ENCODE data around the gene RASA4B. TPM values are rescaled to one million over a fixed set of nuclear protein-coding genes. Genes with fewer than 3 reads are reported as not detected.
"Not testable (repeated sequence)": the region's sequence is repeated elsewhere in the genome, so short reads cannot be mapped to it uniquely, and the experiment has no call there.

The RASA4B gene
- total RNA-seq, 1 donor from 2014 or later = 16.1 TPM

- DNase-seq; H3K9me3 Mint-ChIP-seq; intact Hi-C loops (cut with micrococcal nuclease); H3K4me1 Mint-ChIP-seq; H3K4me3 Mint-ChIP-seq; ATAC-seq (ENCODE audit: low read depth); CTCF ChIA-PET; H3K27ac Mint-ChIP-seq; H3K36me3 Mint-ChIP-seq (ENCODE audit: low read depth); POLR2A ChIA-PET; H3K27me3 Mint-ChIP-seq: not testable (repeated sequence)
These were observed 10.5 kb upstream of the RASA4B start for GRCh38 chr7:102527822-102528793.

GRCh38 chr7:102527182-102527581 is 9.6 kb upstream of the RASA4B start:
- H3K27me3 Mint-ChIP-seq; H3K4me3 Mint-ChIP-seq; H3K27ac Mint-ChIP-seq; CTCF ChIA-PET; H3K9me3 Mint-ChIP-seq; POLR2A ChIA-PET; intact Hi-C loops (cut with micrococcal nuclease); ATAC-seq (ENCODE audit: low read depth); DNase-seq; H3K4me1 Mint-ChIP-seq; H3K36me3 Mint-ChIP-seq (ENCODE audit: low read depth): not testable (repeated sequence)

DNA sequence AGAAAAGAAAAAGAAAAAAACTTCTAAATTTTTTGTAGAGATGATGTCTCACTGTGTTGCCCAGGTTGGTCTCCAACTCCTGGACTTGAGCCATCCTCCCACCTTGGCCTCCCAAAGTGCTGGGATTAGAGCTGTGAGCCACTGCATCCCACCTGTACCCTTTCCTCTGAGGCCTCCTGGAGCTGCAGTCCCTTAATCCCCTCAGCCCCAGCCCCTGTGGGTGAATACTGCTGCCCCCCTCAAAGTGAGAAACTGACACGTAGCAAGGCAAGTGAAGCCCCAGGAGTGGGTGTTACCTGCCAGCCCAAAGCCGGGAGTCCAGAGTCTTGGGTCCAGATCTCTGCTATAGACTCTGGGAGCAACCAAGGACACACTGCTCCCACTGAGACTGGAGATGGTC is 7.2 kb upstream of the RASA4B start:
- H3K36me3 Mint-ChIP-seq (ENCODE audit: low read depth); H3K27me3 Mint-ChIP-seq; H3K4me3 Mint-ChIP-seq; ATAC-seq (ENCODE audit: low read depth); DNase-seq; CTCF ChIA-PET; H3K27ac Mint-ChIP-seq; POLR2A ChIA-PET; H3K9me3 Mint-ChIP-seq; H3K4me1 Mint-ChIP-seq; intact Hi-C loops (cut with micrococcal nuclease): not testable (repeated sequence)

- H3K4me1 Mint-ChIP-seq; CTCF ChIA-PET; intact Hi-C loops (cut with micrococcal nuclease); H3K27me3 Mint-ChIP-seq; H3K9me3 Mint-ChIP-seq; DNase-seq; H3K36me3 Mint-ChIP-seq (ENCODE audit: low read depth); H3K4me3 Mint-ChIP-seq; H3K27ac Mint-ChIP-seq; POLR2A ChIA-PET; ATAC-seq (ENCODE audit: low read depth): not testable (repeated sequence)
These were observed 3.2 kb upstream of the RASA4B start for GRCh38 chr7:102520797-102521196.

DNA sequence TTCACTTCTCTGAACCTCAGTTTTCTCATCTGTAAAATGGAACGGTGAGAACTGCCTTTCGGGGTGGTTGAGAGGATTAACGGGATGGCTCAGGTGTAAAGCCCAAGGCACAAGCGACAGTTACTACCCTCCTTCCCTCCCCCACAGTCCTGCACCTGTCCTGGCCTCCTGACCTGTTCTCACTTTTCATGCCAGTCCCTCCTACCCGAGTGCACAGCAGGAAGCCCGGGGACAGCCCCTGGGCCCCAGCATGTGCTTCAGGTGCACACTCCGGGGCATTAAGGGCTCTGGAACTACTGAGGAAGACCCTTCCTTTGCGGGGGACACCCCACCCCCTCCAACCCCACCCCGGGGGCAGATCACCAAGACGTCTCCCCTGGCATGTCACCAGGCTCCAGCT is 626 bp downstream of the RASA4B start:
- CTCF ChIA-PET; intact Hi-C loops (cut with micrococcal nuclease); H3K27ac Mint-ChIP-seq: not testable (repeated sequence)

DNA sequence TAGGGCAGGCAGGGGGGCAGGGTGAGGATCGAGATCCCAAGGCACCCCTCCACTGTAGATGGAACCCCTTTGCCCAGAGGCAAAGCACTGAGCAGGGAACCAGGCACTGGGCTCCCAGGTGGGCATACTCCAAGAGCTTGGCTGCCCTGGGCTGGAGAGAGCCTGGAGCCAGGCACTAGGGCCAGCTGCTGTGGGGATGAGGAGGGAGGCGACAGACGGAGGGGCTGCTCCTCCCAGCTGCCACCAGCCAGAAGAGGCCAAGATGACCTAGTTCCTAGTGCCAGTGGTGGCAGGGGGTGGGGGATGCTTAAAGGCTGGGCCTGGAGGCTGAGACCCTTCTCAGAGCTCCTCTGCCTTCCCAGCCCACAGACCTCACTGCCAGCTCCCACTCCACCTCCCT is 1.7 kb downstream of the RASA4B start:
- H3K27me3 Mint-ChIP-seq; H3K27ac Mint-ChIP-seq; H3K4me1 Mint-ChIP-seq; intact Hi-C loops (cut with micrococcal nuclease); CTCF ChIA-PET; POLR2A ChIA-PET; H3K9me3 Mint-ChIP-seq; H3K4me3 Mint-ChIP-seq; ATAC-seq (ENCODE audit: low read depth); H3K36me3 Mint-ChIP-seq (ENCODE audit: low read depth); DNase-seq: not testable (repeated sequence)

More for the DNA sequence above, 626 bp downstream of the RASA4B start:
- H3K4me3 Mint-ChIP-seq; H3K27me3 Mint-ChIP-seq; DNase-seq; POLR2A ChIA-PET; H3K36me3 Mint-ChIP-seq (ENCODE audit: low read depth); H3K9me3 Mint-ChIP-seq; H3K4me1 Mint-ChIP-seq: not testable (repeated sequence)
- ATAC-seq (ENCODE audit: low read depth) = peak; percentile 6

DNA sequence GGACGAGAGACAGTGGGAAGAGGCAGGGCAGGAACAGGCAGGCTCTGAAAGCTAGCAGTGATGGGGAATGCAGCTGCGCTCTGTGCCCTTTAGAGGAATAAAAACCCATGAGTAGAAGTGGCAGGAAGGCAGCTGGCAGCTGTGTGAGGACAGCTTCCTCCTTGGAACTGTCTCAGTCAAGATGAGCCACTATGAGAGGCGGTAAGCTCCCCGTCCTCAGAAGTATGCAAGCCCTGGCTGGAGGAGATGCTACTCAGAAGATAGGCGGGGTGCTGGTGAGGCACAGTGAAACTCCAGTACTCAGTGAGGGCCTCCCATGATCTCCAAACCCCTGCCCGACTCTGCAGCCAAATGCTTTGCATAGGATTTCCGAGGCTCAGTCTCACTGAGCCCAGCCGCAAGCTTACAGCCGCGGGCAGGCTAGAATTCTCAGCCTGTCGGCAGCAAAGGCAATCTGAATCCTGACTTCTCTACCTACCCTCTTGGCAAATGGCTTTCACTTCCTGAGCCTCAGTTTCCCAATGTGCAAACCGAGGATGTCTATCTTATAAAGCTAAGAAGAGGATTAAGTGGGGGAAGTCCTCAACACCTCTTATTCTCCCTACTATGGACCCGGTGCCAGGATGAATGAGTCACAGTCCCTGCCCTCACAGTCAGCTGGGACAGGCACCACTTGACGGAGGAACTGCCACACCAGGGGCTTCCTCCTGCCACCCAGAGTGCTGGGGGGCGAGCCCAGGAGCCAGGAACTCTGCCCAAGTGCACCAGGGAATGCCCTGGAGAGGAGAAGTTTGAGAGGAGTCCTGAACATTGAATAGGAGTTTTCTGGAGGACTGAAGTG is 2.5 kb downstream of the RASA4B start:
- H3K4me3 Mint-ChIP-seq; H3K36me3 Mint-ChIP-seq (ENCODE audit: low read depth); H3K9me3 Mint-ChIP-seq; intact Hi-C loops (cut with micrococcal nuclease); DNase-seq; H3K4me1 Mint-ChIP-seq; H3K27me3 Mint-ChIP-seq; POLR2A ChIA-PET; H3K27ac Mint-ChIP-seq; CTCF ChIA-PET: not testable (repeated sequence)
- peak; percentile 43 for ATAC-seq (ENCODE audit: low read depth)

DNA sequence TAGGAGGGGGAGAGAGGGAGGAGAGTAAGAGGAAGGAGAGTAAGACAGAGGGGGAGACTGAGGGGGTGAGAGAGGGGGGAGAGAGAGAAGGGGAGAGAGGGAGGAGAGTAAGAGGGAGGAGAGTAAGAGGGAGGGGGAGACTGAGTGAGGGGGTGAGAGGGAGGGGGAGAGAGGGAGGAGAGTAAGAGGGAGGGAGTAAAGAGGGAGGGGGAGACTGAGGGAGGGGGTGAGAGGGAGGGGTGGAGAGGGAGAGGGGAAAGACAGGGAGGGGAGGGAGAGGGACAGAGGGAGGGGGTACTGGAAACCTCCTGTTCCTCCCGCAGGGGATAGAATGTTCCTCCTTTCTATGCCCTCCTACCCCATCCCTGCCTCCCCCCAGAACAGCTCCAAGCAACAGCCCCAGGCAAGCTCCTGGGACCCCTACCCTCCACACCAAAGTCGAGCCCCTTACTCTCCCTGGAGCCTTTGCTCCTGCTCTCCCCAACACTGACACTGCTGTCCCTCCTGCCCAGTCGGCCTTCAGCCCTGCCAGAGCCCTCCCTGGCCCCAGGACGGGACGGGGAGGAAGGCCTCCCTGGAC is 4.8 kb downstream of the RASA4B start:
- H3K36me3 Mint-ChIP-seq (ENCODE audit: low read depth); H3K27ac Mint-ChIP-seq; CTCF ChIA-PET; H3K9me3 Mint-ChIP-seq; POLR2A ChIA-PET; H3K27me3 Mint-ChIP-seq; H3K4me3 Mint-ChIP-seq; intact Hi-C loops (cut with micrococcal nuclease); H3K4me1 Mint-ChIP-seq; ATAC-seq (ENCODE audit: low read depth): not testable (repeated sequence)
- peak; percentile 31 for DNase-seq

- not testable (repeated sequence) for H3K27me3 Mint-ChIP-seq, H3K4me3 Mint-ChIP-seq
These were observed 5.6 kb downstream of the RASA4B start for GRCh38 chr7:102511860-102512522.

DNA sequence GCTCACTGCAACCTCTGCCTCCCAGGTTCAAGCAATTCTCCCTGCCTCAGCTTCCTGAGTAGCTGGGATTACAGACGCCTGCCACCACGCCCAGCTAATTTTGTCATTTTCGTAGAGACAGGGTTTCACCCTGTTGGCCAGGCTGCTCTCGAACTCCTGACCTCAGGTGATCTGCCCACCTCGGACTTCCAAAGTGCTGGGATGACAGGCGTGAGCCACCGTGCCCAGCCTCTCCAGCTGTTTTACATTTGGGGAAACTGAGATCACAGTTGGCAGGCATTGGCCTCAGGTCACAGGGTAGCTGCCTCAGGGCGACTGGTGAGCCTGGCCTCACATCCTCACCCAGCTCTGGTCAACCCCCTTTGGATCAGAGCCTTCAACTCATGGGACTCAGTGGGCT is 7.0 kb downstream of the RASA4B start:
- H3K36me3 Mint-ChIP-seq (ENCODE audit: low read depth); H3K27me3 Mint-ChIP-seq; H3K27ac Mint-ChIP-seq; H3K4me1 Mint-ChIP-seq; H3K4me3 Mint-ChIP-seq; CTCF ChIA-PET; intact Hi-C loops (cut with micrococcal nuclease); DNase-seq; H3K9me3 Mint-ChIP-seq; ATAC-seq (ENCODE audit: low read depth); POLR2A ChIA-PET: not testable (repeated sequence)

More at GRCh38 chr7:102511860-102512522, 5.6 kb downstream of the RASA4B start:
- H3K36me3 Mint-ChIP-seq (ENCODE audit: low read depth); H3K4me1 Mint-ChIP-seq; CTCF ChIA-PET; intact Hi-C loops (cut with micrococcal nuclease); H3K9me3 Mint-ChIP-seq; H3K27ac Mint-ChIP-seq; DNase-seq; POLR2A ChIA-PET: not testable (repeated sequence)
- ATAC-seq (ENCODE audit: low read depth) = peak; percentile 67

DNA sequence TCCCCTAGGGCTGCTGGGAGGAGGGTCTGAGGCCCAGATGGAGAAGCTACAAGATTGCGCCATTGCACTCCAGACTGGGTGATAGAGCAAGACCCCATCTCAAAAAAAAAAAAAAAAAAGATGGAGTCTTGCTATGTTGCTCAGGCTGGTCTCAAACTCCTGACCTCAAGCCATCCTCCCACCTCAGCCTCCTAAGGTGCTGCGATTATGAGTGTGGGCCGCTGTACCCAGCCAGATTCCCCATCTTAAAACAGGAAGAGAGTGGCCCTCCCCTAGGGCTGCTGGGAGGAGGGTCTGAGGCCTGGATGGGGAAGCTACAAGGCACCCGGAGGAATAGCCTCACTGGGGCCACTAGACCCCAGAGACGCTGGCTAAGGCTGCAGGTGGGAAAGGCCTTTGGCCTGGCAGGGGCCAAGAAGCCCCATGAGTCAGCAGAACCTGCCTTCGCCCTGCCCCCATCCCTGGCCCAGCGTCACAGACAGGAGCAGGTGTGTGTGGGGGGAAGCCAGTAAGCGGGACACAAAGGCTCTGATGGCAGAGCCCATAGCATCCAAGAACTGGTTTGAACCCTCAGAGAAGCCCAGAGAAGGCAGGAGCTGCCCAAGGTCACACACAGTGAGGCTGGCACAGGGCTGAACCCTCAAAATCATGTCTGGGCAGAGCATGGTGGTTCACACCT is 10.0 kb downstream of the RASA4B start:
- POLR2A ChIA-PET; intact Hi-C loops (cut with micrococcal nuclease); H3K27me3 Mint-ChIP-seq; H3K4me3 Mint-ChIP-seq; H3K36me3 Mint-ChIP-seq (ENCODE audit: low read depth); DNase-seq; H3K27ac Mint-ChIP-seq; CTCF ChIA-PET; H3K4me1 Mint-ChIP-seq; ATAC-seq (ENCODE audit: low read depth); H3K9me3 Mint-ChIP-seq: not testable (repeated sequence)
